Measurements from ENCODE around the gene RASGRP2. TPM values are rescaled to one million over a fixed set of nuclear protein-coding genes. Genes with fewer than 3 reads are reported as not detected.

RASGRP2 gene
- total RNA-seq, 4 donors from 2014 or later = 3.2 to 72.8 (median 23.3) TPM

GRCh38 chr11:64723907-64724862 lies 19.8 kb downstream of the RASGRP2 start:
- intact Hi-C loops (cut with DNase I; ENCODE audit: low total_unique reads) = no loop called here
- TF ChIP-seq POLR2A (IDR thresholded peaks at IDR 0.05) (no peak), CTCF (IDR thresholded peaks at IDR 0.05) (no peak)
- no peaks in the 10 kb centered on the region for H3K9me3 ChIP-seq
- H3K27me3 ChIP-seq = no peaks in the 10 kb centered on the region
- DNase-seq = no peak
- no peak overlapping the region for H3K27ac ChIP-seq
- no peak overlapping the region for H3K4me3 ChIP-seq
- no peaks in the 10 kb centered on the region for H3K36me3 ChIP-seq
- no peaks in the 10 kb centered on the region for H3K4me1 ChIP-seq

- H3K9me3 ChIP-seq = no peaks in the 10 kb centered on the region
- intact Hi-C loops (cut with DNase I; ENCODE audit: low total_unique reads) = no loop called here
- no peaks in the 10 kb centered on the region for H3K36me3 ChIP-seq
- peak within 1 kb of the TSS; percentile 52 to 71 for H3K4me3 ChIP-seq
- peaks cover 0 to 6% of the 10 kb centered on the region in 2 donors for H3K27me3 ChIP-seq
- DNase-seq = peak; percentile 76 to 87
- no peaks in the 10 kb centered on the region for H3K4me1 ChIP-seq
- TF ChIP-seq CTCF (IDR thresholded peaks at IDR 0.05) (peak; percentile 86 to 99 (median 91)), POLR2A (IDR thresholded peaks at IDR 0.05) (no peak)
- peak within 1 kb of the TSS; percentile 52 to 74 for H3K27ac ChIP-seq
These were observed 20.6 kb downstream of the RASGRP2 start, which contains the start of gene NRXN2 for GRCh38 chr11:64723117-64723906. TSS of gene NRXN2 (minus strand) at chr11:64723197. CDS start at chr11:64713699, 9,498 bp downstream.

GRCh38 chr11:64722141-64723065 lies 21.5 kb downstream of the RASGRP2 start:
- no peak overlapping the region for H3K4me3 ChIP-seq
- no peaks in the 10 kb centered on the region for H3K9me3 ChIP-seq
- TF ChIP-seq CTCF (IDR thresholded peaks at IDR 0.05) (no peak), POLR2A (IDR thresholded peaks at IDR 0.05) (no peak)
- no peaks in the 10 kb centered on the region for H3K36me3 ChIP-seq
- peaks cover 0 to 6% of the 10 kb centered on the region in 2 donors for H3K27me3 ChIP-seq
- H3K27ac ChIP-seq = no peak overlapping the region
- intact Hi-C loops (cut with DNase I; ENCODE audit: low total_unique reads) = no loop called here
- no peaks in the 10 kb centered on the region for H3K4me1 ChIP-seq
- DNase-seq = no peak

GRCh38 chr11:64721359-64721699 lies 22.6 kb downstream of the RASGRP2 start:
- TF ChIP-seq POLR2A (IDR thresholded peaks at IDR 0.05) = no peak
- TF ChIP-seq CTCF (IDR thresholded peaks at IDR 0.05) = no peak
- Histone ChIP-seq H3K9me3 (no peaks in the 10 kb centered on the region), H3K27me3 (peaks cover 5 to 14% of the 10 kb centered on the region in 2 donors), H3K4me1 (no peaks in the 10 kb centered on the region), H3K4me3 (no peak overlapping the region), H3K27ac (no peak overlapping the region), H3K36me3 (no peaks in the 10 kb centered on the region)
- DNase-seq = no peak
- intact Hi-C loops (cut with DNase I; ENCODE audit: low total_unique reads) = no loop called here
